IPS DF 4.7 (cell line): ENCODE results near the gene M1AP.

Experiments
- DNase-seq: peaks from one replicate; pipeline ENCODE4 v3.0.0-alpha.2; 2013; ENCODE audit warnings: low spot score; ENCODE audit errors: extremely low read depth

Gene M1AP

DNA sequence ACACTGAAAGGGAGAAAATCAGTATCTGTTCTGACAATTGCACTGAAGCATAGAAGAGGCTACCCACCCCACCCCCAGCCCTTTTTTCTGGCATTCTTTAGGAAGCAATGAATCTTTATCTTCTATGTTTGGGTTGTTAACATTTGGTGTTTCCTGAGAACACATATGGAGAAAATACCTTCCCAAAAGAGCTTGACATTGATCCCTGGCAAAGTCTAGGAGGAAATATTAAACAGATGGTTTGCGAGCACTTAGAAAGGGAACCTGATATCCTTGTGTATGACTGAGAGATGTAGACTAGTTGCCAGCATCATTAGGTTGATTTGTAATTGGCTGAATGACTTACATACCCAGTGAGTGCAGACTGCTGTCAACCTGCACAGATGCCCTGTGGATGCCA is 50.7 kb downstream of the M1AP start:
- DNase-seq: no peak

DNA sequence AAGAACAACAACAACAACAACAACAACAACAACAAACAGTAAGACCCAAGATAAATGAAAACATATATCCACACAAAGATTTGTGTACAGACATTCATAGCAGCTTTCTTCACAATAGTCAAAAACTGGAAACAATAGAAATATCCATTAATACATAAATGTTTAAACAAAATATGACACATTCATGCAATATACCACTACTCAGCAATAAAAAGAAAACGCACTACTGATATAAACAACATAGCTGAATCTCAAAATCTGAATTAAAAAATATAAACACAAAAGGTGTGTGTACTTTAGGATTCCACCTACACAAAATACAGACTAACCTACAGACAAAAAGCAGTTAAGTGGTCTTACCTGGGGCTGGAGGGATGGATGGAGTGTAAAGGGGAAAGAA is 51.5 kb downstream of the M1AP start:
- no peak for DNase-seq

DNA sequence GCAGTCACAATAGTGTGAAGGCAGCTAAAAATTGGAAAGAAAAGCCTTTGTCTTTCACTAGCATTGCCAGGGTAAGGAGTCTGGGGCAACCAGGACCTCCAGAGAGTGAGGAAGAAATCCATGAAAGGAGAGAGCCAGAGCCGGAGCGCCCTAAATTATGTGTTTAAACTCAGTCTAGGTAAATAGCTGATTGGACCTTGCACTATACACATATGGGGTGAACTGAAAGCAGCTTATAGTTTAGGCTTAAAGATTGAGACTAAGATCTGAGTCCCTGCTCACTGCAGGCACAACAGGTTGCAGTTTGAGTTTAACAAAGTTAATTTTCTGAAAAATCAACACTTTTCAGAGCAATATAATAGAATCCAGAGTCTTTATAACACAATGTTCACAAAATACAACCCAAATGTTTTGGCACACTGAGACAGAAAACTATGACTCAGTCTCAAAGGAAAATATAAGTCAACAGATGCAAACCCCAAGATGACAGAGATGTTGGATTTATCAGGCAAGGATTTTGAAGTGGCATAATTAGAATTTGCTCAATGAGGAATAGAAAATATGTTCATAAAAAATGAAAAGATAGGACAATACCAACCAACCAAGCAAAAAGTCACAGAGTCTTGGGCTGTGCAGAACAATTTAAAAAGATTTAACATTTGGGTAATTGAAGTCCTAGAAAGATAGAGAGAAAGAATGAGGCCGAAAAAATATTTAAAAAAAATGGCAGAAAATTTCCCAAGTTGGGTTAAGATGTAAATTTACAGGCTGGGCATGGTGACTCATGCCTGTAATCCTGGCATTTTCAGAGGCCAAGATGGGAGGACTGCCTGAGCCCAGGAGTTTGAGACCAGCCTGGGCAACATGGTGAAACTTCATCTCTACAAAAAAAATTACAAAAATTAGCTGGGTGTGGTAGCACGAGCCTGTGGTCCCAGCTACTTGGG is 54.0 kb downstream of the M1AP start:
- no peak for DNase-seq

DNA sequence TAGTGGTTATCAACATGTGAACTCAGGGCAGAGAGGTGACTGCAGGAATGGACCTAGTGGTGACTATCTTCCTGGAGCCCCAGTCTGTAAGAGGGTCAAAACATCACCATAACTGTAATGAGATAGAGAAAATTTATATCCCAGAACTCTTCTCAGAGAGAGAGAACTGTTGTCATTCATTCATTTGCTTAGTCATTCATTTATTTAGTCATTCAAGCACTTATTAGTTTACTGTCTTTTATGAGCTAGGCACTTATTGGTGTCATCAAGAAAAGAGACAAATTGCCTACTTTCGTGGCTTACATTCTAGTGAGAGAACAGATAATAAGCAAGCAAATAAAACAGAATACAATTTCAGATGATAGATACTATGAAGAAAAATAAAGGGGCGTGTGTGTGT is 59.5 kb downstream of the M1AP start:
- no peak for DNase-seq

DNA sequence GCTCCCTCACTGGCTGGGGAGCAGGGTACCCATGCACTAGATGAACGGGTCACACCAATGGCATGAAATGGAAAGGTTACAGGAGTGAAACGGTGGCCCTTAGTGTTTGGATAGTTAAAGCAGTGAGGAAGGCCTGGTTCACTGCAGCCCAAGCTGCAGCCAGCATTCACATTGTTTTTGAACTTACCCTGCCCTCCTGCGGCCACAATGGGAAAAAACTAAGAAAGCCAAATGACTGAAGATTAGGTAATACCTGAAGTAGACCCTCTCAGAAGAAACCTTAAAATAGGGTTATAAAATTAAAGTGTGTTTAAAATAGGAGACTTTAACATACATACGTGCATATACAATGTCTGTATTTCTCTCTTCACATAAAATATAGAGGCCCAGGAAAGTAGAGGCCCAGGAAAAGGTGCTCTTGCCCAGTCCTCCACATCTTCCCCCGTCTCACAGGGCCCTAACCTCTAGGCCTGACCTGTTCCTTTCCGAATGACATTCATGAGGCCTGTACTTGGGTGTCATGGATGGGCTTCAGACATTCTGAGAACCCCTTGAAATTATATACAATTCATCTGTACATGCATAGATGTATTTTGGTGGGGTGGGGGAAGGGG is 60.4 kb downstream of the M1AP start:
- DNase-seq: peak; percentile 38

DNA sequence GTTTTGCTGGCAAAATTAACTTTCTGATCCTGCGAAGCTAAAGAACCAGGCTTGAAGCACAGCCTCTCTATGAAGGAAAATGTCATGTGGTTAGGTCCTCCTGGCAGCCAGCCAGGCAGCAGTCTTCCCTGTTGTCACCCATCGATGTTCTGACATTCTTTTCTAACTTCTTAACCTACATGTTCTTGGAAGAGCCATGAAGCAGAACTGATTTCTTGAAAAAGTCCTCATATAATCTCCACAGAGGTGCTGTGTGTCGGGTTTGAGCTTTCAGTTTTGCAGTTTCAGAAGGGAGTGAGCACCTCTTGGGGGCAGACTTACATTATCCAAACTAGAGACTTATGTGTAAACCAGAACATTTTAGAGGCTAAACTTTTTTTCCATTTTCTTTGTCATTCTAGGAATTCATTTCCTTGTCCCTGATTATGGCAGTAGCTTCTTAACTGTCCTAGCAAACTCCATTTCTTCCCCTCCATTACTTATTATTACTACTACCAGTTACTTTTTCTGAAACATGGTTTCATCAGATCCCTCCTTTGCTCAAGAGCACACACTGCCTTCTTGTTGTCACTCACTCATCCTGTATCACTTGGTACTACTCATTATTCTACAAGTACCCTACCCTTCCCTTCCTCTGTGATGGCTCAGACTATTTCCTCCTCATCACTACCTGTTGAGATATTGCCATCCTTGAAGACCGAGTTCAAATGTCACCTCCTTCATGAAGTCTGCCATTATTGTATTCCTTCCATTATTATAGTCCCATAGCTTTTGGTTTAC is 62.5 kb downstream of the M1AP start:
- DNase-seq: no peak

DNA sequence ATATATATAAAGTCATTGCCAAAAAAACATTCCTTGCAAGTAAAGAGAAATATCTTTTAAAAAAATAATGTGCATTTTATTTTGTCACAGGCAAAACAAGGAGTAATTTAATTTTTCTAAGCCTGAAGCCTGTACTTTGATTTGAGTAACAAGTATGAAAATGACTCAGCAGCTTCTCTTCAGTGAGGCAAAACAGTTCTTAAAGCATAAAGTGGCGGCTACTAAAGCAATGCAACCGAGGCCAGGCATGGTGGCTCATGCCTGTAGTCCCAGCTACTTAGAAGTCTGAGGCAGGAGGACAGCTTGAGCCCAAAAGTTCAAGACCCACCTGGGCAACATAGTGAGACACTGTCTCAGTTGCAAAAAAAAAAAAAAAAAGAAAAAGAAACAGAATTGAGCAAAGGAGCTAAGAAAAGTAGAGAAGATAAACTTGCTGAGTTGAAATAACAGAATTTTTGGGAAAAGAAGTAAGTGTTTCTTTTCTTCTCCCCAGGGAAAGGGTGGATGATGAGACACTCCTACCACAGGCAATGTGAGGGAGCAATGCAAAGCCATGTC is 64.0 kb downstream of the M1AP start:
- no peak for DNase-seq

DNA sequence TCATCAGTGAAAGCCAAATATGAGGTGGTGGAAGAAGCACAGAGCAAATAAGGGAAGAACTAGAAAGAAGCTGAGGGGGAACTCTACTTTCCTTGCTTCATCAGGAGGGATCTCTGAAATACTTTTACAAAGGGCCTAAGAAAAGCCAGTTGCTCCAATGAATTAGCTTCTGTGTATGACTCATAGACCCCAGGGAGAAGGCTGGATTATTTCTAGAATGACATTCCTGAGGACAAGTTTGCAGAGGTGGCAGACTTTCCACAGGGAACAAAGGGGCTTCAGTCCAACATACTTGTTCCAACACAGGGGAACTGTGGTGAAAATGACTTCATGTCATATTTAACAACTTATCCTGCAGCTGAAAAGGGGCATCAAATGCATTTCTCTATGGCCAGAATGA is 64.6 kb downstream of the M1AP start:
- DNase-seq: no peak

DNA sequence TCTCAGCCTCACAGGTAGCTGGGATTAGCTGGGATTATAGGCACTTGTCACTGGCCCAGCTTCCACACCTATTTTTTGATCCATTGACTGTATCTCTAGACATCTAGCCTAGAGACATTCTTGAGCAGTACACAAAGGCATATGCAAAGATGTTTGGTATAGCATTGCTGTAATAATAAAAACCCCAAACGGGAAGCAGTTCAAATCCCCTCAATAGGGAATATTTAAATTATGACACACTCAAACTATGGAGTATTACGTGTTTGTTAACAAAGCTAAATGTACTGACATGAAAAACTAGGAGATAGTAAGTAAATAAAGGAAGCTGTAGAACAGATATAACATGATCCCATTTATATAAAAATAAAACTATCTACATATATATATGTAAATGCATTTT is 65.9 kb downstream of the M1AP start:
- DNase-seq: no peak

DNA sequence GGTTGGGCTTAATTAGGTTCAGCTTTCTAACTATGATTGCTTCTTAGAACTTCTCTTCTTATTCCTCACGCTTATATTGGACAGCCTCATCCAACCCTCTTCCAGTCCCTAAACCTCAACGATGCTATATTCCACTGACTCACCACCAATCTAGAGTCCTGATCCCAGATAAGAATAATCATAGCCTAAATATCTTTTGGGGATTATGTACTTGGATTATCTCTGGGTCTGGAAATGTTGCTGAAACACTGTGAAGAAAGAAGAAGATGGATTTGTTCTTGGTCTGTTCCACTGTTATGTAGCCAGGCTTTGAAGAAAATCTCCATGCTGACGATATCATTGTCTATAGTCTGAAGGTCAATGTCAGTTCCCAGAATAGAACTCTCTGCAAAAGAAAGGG is 66.7 kb downstream of the M1AP start:
- no peak for DNase-seq

DNA sequence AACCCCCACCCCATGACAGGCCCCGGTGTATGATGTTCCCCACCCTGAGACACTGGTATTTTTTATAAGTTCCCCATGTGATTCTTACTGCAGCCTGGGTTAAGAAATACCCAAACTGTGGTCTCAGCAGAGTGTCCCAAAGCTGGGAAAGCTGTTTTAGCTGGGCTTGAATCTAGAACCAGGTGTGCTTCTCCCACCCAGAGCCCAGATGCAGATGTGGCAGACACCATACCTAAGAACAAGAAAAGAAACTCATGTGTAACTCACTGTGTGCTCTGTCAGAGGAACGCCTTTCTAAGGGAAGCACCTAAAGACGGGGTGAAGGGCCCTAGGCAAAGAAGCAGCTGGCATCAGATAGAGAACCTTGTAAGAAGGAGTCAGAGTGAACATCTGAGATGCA is 69.7 kb downstream of the M1AP start:
- no peak for DNase-seq

DNA sequence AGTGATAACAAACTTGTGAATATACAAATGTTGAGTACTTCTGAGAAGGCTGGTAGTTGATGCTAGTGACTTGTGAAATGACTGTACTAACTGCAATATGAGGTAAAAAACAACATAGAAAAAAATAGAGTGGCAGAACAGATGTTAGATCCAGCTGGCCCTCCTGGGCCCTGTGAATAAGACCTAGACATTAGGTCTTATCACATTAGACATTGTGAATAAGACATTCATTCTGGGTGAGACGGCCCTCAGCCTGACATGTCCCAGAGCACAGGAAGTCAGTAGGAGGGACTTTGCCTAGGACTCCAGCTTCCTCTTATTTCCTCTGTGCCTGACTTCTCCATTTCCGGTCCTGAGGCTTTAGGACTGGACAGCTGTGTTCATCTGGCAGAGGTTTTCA is 70.7 kb downstream of the M1AP start:
- DNase-seq: no peak

DNA sequence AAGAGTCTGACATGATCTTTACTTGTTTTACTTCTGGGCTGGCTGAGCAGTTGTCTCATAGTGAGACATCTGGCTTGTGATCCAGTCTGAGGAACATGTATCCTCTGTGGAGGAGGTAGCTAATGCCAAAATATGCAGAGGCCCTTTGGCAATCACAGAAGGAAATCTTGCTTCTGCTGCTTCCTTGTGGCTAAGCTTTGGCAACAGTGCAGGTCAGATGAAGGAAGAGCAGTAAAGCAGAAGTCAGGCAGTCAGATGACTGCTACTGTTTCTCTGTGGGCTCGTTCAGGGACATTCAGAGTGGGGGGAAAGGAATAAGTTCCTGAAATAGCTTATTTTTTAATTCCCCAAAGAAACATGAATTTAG is 71.3 kb downstream of the M1AP start:
- DNase-seq: no peak

DNA sequence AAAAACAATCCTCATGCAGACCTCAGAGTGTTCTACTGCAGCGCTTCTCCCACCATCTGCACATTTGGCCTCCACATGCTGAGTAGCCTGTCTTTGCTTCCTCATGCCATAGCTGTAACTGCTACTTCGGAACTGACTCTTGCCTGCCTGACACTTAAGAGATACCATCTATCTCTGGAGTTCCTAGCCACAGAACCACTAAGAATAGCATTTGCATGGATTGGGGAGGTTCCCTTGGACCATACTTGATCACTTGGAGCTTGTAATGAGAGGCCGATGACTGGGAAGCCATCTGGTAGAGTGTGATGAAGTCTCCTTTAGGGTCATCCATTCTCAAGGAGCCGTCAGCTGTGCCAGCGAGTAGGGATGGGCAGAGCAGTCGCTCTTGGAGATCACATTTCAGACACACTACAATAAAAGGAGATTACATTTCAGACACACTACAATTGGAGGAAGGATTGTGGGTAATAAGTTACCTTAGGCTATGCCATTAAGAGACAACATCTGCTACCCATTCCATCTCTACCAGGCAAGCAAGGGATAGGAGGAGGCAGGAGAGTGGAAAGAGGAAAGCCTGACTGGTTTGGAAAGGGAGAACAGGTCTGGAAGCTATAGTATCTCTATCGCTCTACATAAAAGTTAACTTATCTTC is 71.8 kb downstream of the M1AP start:
- DNase-seq: no peak

DNA sequence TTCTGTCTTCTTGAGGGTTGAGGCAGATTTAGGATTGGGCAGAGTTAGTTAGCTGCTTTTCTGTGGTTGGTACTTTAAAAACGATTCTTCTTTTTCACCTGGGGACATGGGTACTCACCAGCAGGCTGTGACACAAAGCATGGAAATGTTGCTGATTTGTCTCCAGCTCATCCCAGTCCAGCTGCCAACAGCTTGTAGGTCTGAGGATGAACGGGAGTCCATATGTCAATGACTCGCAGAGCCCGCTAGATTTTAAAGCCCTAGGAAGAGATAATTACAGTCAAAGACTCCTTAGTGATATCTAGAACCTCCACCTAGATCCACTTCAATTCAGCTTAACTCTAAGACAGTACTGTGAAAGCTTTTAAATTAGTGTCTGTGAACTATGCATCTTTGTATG is 72.8 kb downstream of the M1AP start:
- DNase-seq: no peak

DNA sequence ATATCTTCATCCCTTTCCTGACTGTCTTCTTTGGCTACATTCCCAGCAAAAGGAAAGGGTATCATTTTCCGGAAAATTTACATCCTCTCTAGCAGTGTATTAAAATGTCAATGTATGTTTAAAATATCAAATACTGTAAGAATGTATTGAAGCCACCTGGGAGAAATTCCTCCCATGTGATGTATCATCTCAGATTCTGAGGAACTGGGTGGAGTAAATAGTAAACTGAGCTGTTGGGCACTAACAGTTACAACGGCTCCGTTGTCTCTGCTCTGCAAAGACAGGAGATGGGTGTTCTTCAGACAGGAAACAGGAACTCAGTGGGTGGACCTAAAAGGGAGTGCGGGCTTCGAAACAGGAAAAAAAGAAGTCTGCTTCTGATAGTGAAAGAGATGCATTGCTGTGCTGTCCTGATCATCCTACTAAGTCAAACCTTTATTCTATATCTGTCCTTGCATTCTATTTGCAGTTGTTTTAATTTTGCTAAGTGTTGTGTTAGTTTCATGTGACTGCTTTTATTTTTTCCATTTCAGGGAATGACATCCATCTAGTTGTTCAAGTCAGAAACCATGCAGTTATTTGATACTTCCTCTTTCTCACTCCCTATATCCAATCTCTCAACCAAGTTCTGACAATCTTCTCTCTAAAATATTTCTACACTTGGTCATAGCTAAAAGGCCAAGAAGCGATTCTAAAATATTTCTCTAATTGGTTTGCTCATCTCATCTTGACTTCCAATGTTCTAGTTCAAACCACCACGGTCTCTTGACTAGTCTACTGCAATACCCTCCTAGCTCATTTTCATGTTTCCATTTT is 74.2 kb downstream of the M1AP start:
- no peak for DNase-seq

DNA sequence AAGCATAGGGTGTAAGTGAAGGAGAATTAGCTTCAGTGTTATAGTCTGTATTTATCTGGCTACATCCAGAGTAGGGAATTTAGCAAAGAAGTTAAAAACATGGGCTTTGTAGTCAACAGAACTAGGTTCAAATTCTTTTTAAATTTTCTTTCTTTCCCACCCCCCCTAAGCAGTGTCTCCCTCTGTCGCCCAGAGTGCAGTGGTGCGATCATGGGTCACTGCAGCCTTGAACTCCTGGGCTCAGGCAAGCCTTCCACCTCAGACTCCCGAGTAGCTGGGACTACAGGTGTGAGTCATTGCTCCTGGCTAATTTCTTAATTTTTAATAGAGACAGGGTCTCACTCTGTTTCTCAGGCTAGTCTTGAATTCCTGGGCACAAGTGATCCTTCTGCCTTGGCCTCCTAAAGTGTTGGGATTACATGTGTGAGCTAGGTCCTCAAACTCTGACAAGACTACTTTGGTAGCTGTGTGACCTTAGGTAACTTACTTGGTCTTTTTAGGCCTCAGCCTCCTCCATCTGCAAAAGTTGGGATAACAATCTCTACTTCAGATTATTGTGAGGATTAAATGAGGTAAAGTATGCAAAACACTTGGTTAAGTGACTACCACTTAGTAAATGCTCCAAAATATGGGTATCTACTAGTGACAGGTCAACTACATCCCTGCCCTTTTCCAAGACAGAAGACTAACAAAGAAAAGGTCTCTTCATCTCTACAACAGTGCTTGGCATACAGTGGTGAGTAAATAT is 75.8 kb downstream of the M1AP start:
- DNase-seq: no peak

DNA sequence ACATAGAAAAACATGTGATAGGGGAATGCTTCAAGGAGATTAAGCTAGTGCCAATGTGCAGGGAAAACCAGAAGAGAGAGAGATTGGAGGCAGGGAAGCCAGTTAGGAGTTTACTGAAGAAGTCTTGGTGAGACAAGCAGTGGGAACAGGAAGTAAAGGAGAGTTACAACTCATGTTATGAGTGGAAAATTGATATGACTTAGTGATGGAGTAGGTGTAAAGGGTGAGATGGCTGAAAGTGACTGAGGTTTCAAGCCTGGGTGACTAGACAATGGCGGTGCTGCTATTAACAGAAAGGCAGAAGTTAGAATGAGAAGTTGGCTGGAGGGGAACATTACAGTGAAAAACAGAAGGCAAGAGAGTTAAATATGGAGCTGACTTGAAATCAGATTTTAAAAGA is 77.1 kb downstream of the M1AP start:
- no peak for DNase-seq

DNA sequence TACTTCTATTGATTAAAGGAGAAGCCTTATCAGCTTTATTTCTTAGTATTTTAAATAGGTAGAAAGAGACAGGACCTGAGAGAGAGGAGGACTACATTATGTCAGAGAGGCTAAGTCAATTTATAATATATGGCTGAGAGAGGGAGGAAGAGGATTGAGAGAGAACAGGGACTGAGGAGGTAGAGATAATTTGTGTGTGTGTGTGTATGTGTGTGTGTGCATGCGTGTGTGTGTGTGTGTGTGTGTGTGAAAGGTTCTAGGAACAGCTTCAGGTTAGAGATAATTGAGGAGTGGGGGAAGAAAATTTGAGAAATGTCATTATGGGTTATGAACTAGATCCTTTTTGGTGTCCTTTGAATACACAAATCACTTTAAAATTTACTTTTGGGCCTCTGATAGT is 78.4 kb downstream of the M1AP start:
- no peak for DNase-seq

DNA sequence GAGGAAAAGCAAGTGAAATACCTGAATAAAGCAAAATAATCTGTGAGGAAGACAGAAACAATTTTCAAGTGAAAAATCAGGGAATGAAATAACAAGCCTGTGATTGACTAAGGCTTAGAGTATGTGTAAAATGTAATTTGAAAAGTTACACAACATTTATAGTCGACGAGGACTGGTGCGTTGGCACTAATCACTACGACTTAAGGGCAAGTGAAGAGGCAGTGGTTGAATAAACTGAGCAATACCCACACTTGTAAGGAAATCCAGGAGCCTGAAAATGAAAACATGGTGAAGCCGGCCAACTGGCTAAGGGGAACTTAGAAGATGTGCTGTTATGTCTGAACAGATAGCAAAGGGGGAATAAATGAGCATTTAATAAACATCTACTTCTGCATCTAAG is 80.2 kb downstream of the M1AP start:
- DNase-seq: no peak
